ENCODE measurements around the gene STXBP4.

The STXBP4 gene

GRCh38 chr17:54947396-54947795, 21.2 kb upstream of the STXBP4 start:
- Histone ChIP-seq H3K4me3 (ENCODE audit: low read length) (no peak overlapping the region), H3K36me3 (ENCODE audit: insufficient read depth, low read length) (peaks cover 27% of the 10 kb centered on the region), H2AFZ (ENCODE audit: low read depth, low read length) (no peak overlapping the region), H3K4me1 (ENCODE audit: insufficient read depth, low read length) (no peaks in the 10 kb centered on the region), H3K27me3 (ENCODE audit: insufficient read depth, low read length) (no peaks in the 10 kb centered on the region), H3K9me3 (ENCODE audit: low read length) (no peaks in the 10 kb centered on the region)

- H3K36me3 ChIP-seq (ENCODE audit: insufficient read depth, low read length) = peaks cover 30% of the 10 kb centered on the region
- no peaks in the 10 kb centered on the region for H3K4me1 ChIP-seq (ENCODE audit: insufficient read depth, low read length)
- H3K9me3 ChIP-seq (ENCODE audit: low read length) = no peaks in the 10 kb centered on the region
- H3K27me3 ChIP-seq (ENCODE audit: insufficient read depth, low read length) = no peaks in the 10 kb centered on the region
- H2AFZ ChIP-seq (ENCODE audit: low read depth, low read length) = no peak overlapping the region
- H3K4me3 ChIP-seq (ENCODE audit: low read length) = no peak overlapping the region
These were observed 20.2 kb upstream of the STXBP4 start for GRCh38 chr17:54948380-54948779.

GRCh38 chr17:54950116-54950515, 18.4 kb upstream of the STXBP4 start:
- Histone ChIP-seq H3K27me3 (ENCODE audit: insufficient read depth, low read length) (no peaks in the 10 kb centered on the region), H3K4me1 (ENCODE audit: insufficient read depth, low read length) (no peaks in the 10 kb centered on the region), H3K4me3 (ENCODE audit: low read length) (no peak overlapping the region), H2AFZ (ENCODE audit: low read depth, low read length) (no peak overlapping the region), H3K9me3 (ENCODE audit: low read length) (no peaks in the 10 kb centered on the region), H3K36me3 (ENCODE audit: insufficient read depth, low read length) (peaks cover 30% of the 10 kb centered on the region)

GRCh38 chr17:54951286-54951685, 17.3 kb upstream of the STXBP4 start:
- H3K36me3 ChIP-seq (ENCODE audit: insufficient read depth, low read length) = peaks cover 36% of the 10 kb centered on the region
- no peak overlapping the region for H3K4me3 ChIP-seq (ENCODE audit: low read length)
- no peaks in the 10 kb centered on the region for H3K4me1 ChIP-seq (ENCODE audit: insufficient read depth, low read length)
- no peaks in the 10 kb centered on the region for H3K27me3 ChIP-seq (ENCODE audit: insufficient read depth, low read length)
- H3K9me3 ChIP-seq (ENCODE audit: low read length) = no peaks in the 10 kb centered on the region
- H2AFZ ChIP-seq (ENCODE audit: low read depth, low read length) = no peak overlapping the region

GRCh38 chr17:54956791-54957190, 11.8 kb upstream of the STXBP4 start:
- Histone ChIP-seq H3K4me3 (ENCODE audit: low read length) (no peak overlapping the region), H3K36me3 (ENCODE audit: insufficient read depth, low read length) (peaks cover 44% of the 10 kb centered on the region), H3K9me3 (ENCODE audit: low read length) (no peaks in the 10 kb centered on the region), H3K27me3 (ENCODE audit: insufficient read depth, low read length) (no peaks in the 10 kb centered on the region), H3K4me1 (ENCODE audit: insufficient read depth, low read length) (peaks cover 11% of the 10 kb centered on the region), H2AFZ (ENCODE audit: low read depth, low read length) (no peak overlapping the region)

GRCh38 chr17:54967621-54968261, 824 bp upstream of the STXBP4 start:
- Histone ChIP-seq H2AFZ (ENCODE audit: low read depth, low read length) (peak overlapping the region; percentile 83), H3K27me3 (ENCODE audit: insufficient read depth, low read length) (no peaks in the 10 kb centered on the region), H3K4me1 (ENCODE audit: insufficient read depth, low read length) (peaks cover 20% of the 10 kb centered on the region), H3K9me3 (ENCODE audit: low read length) (no peaks in the 10 kb centered on the region), H3K36me3 (ENCODE audit: insufficient read depth, low read length) (peaks cover 28% of the 10 kb centered on the region), H3K4me3 (ENCODE audit: low read length) (peak overlapping the region; percentile 88)

- no peaks in the 10 kb centered on the region for H3K27me3 ChIP-seq (ENCODE audit: insufficient read depth, low read length)
- H3K4me3 ChIP-seq (ENCODE audit: low read length) = peak overlapping the region; percentile 88
- H3K9me3 ChIP-seq (ENCODE audit: low read length) = no peaks in the 10 kb centered on the region
- H2AFZ ChIP-seq (ENCODE audit: low read depth, low read length) = peak overlapping the region; percentile 83
- H3K4me1 ChIP-seq (ENCODE audit: insufficient read depth, low read length) = peaks cover 20% of the 10 kb centered on the region
- peaks cover 16% of the 10 kb centered on the region for H3K36me3 ChIP-seq (ENCODE audit: insufficient read depth, low read length)
These were observed 395 bp downstream of the STXBP4 start for GRCh38 chr17:54968988-54969332.

- Histone ChIP-seq H3K4me1 (ENCODE audit: insufficient read depth, low read length) (peaks cover 20% of the 10 kb centered on the region), H3K4me3 (ENCODE audit: low read length) (peak overlapping the region; percentile 88), H3K9me3 (ENCODE audit: low read length) (peaks cover 2% of the 10 kb centered on the region), H3K27me3 (ENCODE audit: insufficient read depth, low read length) (no peaks in the 10 kb centered on the region), H3K36me3 (ENCODE audit: insufficient read depth, low read length) (peaks cover 7% of the 10 kb centered on the region), H2AFZ (ENCODE audit: low read depth, low read length) (no peak overlapping the region)
These were observed 1.4 kb downstream of the STXBP4 start for GRCh38 chr17:54969658-54970572.

GRCh38 chr17:54971147-54971546, 2.6 kb downstream of the STXBP4 start:
- peaks cover 2% of the 10 kb centered on the region for H3K9me3 ChIP-seq (ENCODE audit: low read length)
- H3K4me1 ChIP-seq (ENCODE audit: insufficient read depth, low read length) = peaks cover 19% of the 10 kb centered on the region

GRCh38 chr17:54971901-54972300, 3.3 kb downstream of the STXBP4 start:
- H3K4me1 ChIP-seq (ENCODE audit: insufficient read depth, low read length) = peaks cover 13% of the 10 kb centered on the region
- H3K27me3 ChIP-seq (ENCODE audit: insufficient read depth, low read length) = no peaks in the 10 kb centered on the region
- peaks cover 3% of the 10 kb centered on the region for H3K9me3 ChIP-seq (ENCODE audit: low read length)
- no peak overlapping the region for H2AFZ ChIP-seq (ENCODE audit: low read depth, low read length)
- H3K36me3 ChIP-seq (ENCODE audit: insufficient read depth, low read length) = no peaks in the 10 kb centered on the region
- no peak overlapping the region for H3K4me3 ChIP-seq (ENCODE audit: low read length)

More at GRCh38 chr17:54971147-54971546, 2.6 kb downstream of the STXBP4 start:
- no peak overlapping the region for H3K4me3 ChIP-seq (ENCODE audit: low read length)
- no peak overlapping the region for H2AFZ ChIP-seq (ENCODE audit: low read depth, low read length)
- H3K27me3 ChIP-seq (ENCODE audit: insufficient read depth, low read length) = no peaks in the 10 kb centered on the region
- no peaks in the 10 kb centered on the region for H3K36me3 ChIP-seq (ENCODE audit: insufficient read depth, low read length)

GRCh38 chr17:54972406-54973138, 4.0 kb downstream of the STXBP4 start:
- peaks cover 3% of the 10 kb centered on the region for H3K9me3 ChIP-seq (ENCODE audit: low read length)
- peaks cover 9% of the 10 kb centered on the region for H3K4me1 ChIP-seq (ENCODE audit: insufficient read depth, low read length)
- no peaks in the 10 kb centered on the region for H3K36me3 ChIP-seq (ENCODE audit: insufficient read depth, low read length)
- H3K4me3 ChIP-seq (ENCODE audit: low read length) = no peak overlapping the region
- H2AFZ ChIP-seq (ENCODE audit: low read depth, low read length) = no peak overlapping the region
- H3K27me3 ChIP-seq (ENCODE audit: insufficient read depth, low read length) = no peaks in the 10 kb centered on the region

- H3K36me3 ChIP-seq (ENCODE audit: insufficient read depth, low read length) = no peaks in the 10 kb centered on the region
- peaks cover 5% of the 10 kb centered on the region for H3K4me1 ChIP-seq (ENCODE audit: insufficient read depth, low read length)
- H3K27me3 ChIP-seq (ENCODE audit: insufficient read depth, low read length) = no peaks in the 10 kb centered on the region
- no peak overlapping the region for H2AFZ ChIP-seq (ENCODE audit: low read depth, low read length)
- H3K9me3 ChIP-seq (ENCODE audit: low read length) = peaks cover 3% of the 10 kb centered on the region
- no peak overlapping the region for H3K4me3 ChIP-seq (ENCODE audit: low read length)
These were observed 6.2 kb downstream of the STXBP4 start for GRCh38 chr17:54974759-54975158.

- H3K4me3 ChIP-seq (ENCODE audit: low read length) = no peak overlapping the region
- no peaks in the 10 kb centered on the region for H3K4me1 ChIP-seq (ENCODE audit: insufficient read depth, low read length)
- peaks cover 8% of the 10 kb centered on the region for H3K9me3 ChIP-seq (ENCODE audit: low read length)
- no peak overlapping the region for H2AFZ ChIP-seq (ENCODE audit: low read depth, low read length)
- H3K36me3 ChIP-seq (ENCODE audit: insufficient read depth, low read length) = no peaks in the 10 kb centered on the region
- H3K27me3 ChIP-seq (ENCODE audit: insufficient read depth, low read length) = no peaks in the 10 kb centered on the region
These were observed 7.8 kb downstream of the STXBP4 start for GRCh38 chr17:54976316-54976715.

Measured in neuron (in vitro differentiated cells).